ENCODE data around the gene PAX9. TPM values are rescaled to one million over a fixed set of nuclear protein-coding genes. Genes with fewer than 3 reads are reported as not detected.

Gene PAX9
- total and polyA plus RNA-seq, 2 experiments from 2014 or later: 0.24 to 0.53 TPM

DNA sequence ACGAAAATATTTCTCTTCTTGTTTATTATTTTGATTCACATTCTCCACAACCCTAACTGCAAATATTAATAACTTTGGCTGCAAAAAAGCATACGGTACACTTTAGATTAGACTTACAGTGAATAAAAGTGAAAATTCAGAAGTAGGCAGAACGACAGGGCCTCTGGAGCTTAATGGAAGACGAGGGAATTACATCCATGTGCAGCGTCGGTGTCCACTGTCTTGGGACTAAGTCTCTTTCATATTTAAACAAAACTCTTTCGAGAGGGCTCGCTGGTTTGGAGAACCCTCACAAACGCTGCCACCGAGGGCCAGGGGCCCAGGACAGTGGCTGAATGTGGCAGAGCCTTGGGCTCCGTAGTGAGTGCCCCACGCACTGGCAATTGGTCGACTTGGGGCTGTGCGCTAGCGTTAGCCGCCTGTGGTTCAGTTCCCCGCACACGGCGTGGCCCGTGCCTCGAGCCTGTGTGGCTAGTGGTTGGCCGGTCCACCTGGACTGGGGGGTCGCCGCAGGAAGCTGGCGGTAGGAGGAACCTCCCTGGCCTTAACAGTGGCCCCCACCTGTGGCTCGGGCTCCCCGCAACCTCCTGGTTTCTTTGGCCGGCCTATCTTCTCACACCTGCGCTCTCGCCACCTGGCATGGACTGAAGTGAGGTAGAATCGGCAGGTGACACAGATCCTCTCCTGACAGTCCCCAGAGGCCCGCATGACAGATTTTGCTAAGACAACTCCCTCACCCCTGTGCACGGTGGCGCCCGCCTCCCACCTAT lies 739 bp upstream of the PAX9 start:
- H4K20me1 ChIP-seq (ENCODE audit: insufficient read depth, poor library complexity, severe bottlenecking): no peaks in the 10 kb centered on the region
- peak overlapping the region; percentile 91 for H3K4me2 ChIP-seq
- no peaks in the 10 kb centered on the region for H3K36me3 ChIP-seq (replicated peaks; ENCODE audit: insufficient read depth, low read depth)
- peaks cover 96% of the 10 kb centered on the region for H3K27me3 ChIP-seq
- no peaks in the 10 kb centered on the region for H3K9me3 ChIP-seq (ENCODE audit: low read depth)
- WGBS (ENCODE audit: low lambda C conversion rate, missing lambda C conversion rate): 7% methylated on average over 34 of the region's 35 CpGs
- H2AFZ ChIP-seq: peak overlapping the region; percentile 1
- DNase-seq (ENCODE audit: low spot score): no peak
- H3K9me2 ChIP-seq (replicated peaks; ENCODE audit: insufficient read depth): no peaks in the 10 kb centered on the region
- H3K79me2 ChIP-seq: no peaks in the 10 kb centered on the region
- peak overlapping the region; percentile 17 for H3K4me3 ChIP-seq
- no peak overlapping the region for H3K27ac ChIP-seq
- H3K4me1 ChIP-seq (ENCODE audit: insufficient read depth): peaks cover 37% of the 10 kb centered on the region
- peak; percentile 31 for TF ChIP-seq EZH2phosphoT487 (IDR thresholded peaks at IDR 0.05; ENCODE audit: low read depth, severe bottlenecking, unreplicated experiment)
- TF ChIP-seq, protein P1, sequence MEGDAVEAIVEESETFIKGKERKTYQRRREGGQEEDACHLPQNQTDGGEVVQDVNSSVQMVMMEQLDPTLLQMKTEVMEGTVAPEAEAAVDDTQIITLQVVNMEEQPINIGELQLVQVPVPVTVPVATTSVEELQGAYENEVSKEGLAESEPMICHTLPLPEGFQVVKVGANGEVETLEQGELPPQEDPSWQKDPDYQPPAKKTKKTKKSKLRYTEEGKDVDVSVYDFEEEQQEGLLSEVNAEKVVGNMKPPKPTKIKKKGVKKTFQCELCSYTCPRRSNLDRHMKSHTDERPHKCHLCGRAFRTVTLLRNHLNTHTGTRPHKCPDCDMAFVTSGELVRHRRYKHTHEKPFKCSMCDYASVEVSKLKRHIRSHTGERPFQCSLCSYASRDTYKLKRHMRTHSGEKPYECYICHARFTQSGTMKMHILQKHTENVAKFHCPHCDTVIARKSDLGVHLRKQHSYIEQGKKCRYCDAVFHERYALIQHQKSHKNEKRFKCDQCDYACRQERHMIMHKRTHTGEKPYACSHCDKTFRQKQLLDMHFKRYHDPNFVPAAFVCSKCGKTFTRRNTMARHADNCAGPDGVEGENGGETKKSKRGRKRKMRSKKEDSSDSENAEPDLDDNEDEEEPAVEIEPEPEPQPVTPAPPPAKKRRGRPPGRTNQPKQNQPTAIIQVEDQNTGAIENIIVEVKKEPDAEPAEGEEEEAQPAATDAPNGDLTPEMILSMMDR (IDR thresholded peaks at IDR 0.05; ENCODE audit: poor library complexity): no peak

GRCh38 chr14:36662258-36662542 lies 540 bp downstream of the PAX9 start:
- H3K4me3 ChIP-seq: peak overlapping the region; percentile 1
- no peaks in the 10 kb centered on the region for H4K20me1 ChIP-seq (ENCODE audit: insufficient read depth, poor library complexity, severe bottlenecking)
- H3K36me3 ChIP-seq (replicated peaks; ENCODE audit: insufficient read depth, low read depth): no peaks in the 10 kb centered on the region
- TF ChIP-seq EZH2 (IDR thresholded peaks at IDR 0.05; ENCODE audit: borderline replicate concordance) (no peak), EZH2phosphoT487 (IDR thresholded peaks at IDR 0.05; ENCODE audit: low read depth, severe bottlenecking, unreplicated experiment) (no peak)
- TF ChIP-seq, protein P1 (IDR thresholded peaks at IDR 0.05; ENCODE audit: poor library complexity): no peak
- H3K4me2 ChIP-seq: peak overlapping the region; percentile 91
- no peaks in the 10 kb centered on the region for H3K79me2 ChIP-seq
- no peak overlapping the region for H3K27ac ChIP-seq
- no peak for DNase-seq (ENCODE audit: low spot score)
- peaks cover 36% of the 10 kb centered on the region for H3K4me1 ChIP-seq (ENCODE audit: insufficient read depth)
- no peaks in the 10 kb centered on the region for H3K9me2 ChIP-seq (replicated peaks; ENCODE audit: insufficient read depth)
- H2AFZ ChIP-seq: peak overlapping the region; percentile 49
- WGBS (ENCODE audit: low lambda C conversion rate, missing lambda C conversion rate): under 1% methylated on average over 11 of the region's 11 CpGs
- peaks cover 96% of the 10 kb centered on the region for H3K27me3 ChIP-seq
- no peaks in the 10 kb centered on the region for H3K9me3 ChIP-seq (ENCODE audit: low read depth)

GRCh38 chr14:36662543-36663403 lies 1.1 kb downstream of the PAX9 start:
- Histone ChIP-seq H3K4me3 (peak overlapping the region; percentile 1), H3K9me2 (replicated peaks; ENCODE audit: insufficient read depth) (no peaks in the 10 kb centered on the region), H3K27me3 (peaks cover 96% of the 10 kb centered on the region), H4K20me1 (ENCODE audit: insufficient read depth, poor library complexity, severe bottlenecking) (no peaks in the 10 kb centered on the region), H3K4me1 (ENCODE audit: insufficient read depth) (peaks cover 32% of the 10 kb centered on the region), H2AFZ (peak overlapping the region; percentile 49), H3K79me2 (no peaks in the 10 kb centered on the region), H3K4me2 (peak overlapping the region; percentile 91), H3K9me3 (ENCODE audit: low read depth) (no peaks in the 10 kb centered on the region), H3K27ac (no peak overlapping the region), H3K36me3 (replicated peaks; ENCODE audit: insufficient read depth, low read depth) (no peaks in the 10 kb centered on the region)
- TF ChIP-seq, protein P1 (IDR thresholded peaks at IDR 0.05; ENCODE audit: poor library complexity): no peak
- peak; percentile 70 for TF ChIP-seq EZH2 (IDR thresholded peaks at IDR 0.05; ENCODE audit: borderline replicate concordance)
- no peak for TF ChIP-seq EZH2phosphoT487 (IDR thresholded peaks at IDR 0.05; ENCODE audit: low read depth, severe bottlenecking, unreplicated experiment)
- WGBS (ENCODE audit: low lambda C conversion rate, missing lambda C conversion rate): 2% methylated on average over 64 of the region's 71 CpGs
- no peak for DNase-seq (ENCODE audit: low spot score)
